Activated CD4-positive, alpha-beta memory T cell treated with anti-CD3 and anti-CD28 coated beads for 36 hours (primary cell): ENCODE data around the gene ARID1B. TPM values are rescaled to one million over a fixed set of nuclear protein-coding genes. Genes with fewer than 3 reads are reported as not detected.

ENCODE experiments used
- CTCF ChIA-PET: fragments of 350-600 bp; sonication (Branson Sonifier 250); formaldehyde crosslinking; loops from one replicate; lab custom pipeline; 2021; ENCODE audit warnings: antibody characterized with exemption, inconsistent platforms; lab: Charles Lee
- POLR2A ChIA-PET: fragments of 350-600 bp; sonication (Branson Sonifier 250); formaldehyde crosslinking; loops from one replicate; lab custom pipeline; 2021; ENCODE audit warnings: antibody characterized with exemption; lab: Charles Lee
- DNase-seq: peaks from one replicate; pipeline ENCODE4 v3.0.0-alpha.2; 2020
- H3K27ac Mint-ChIP-seq: one replicate; pipeline ENCODE4 v1.8.0; 2021; ENCODE audit warnings: mixed read lengths
- H3K27me3 Mint-ChIP-seq: one replicate; pipeline ENCODE4 v1.8.0; 2021; ENCODE audit warnings: mixed read lengths
- H3K36me3 Mint-ChIP-seq: one replicate; pipeline ENCODE4 v1.8.0; 2021; ENCODE audit warnings: mixed read lengths
- H3K4me1 Mint-ChIP-seq: one replicate; pipeline ENCODE4 v1.8.0; 2021; ENCODE audit warnings: low read depth, mixed read lengths
- H3K4me3 Mint-ChIP-seq: one replicate; pipeline ENCODE4 v1.8.0; 2021; ENCODE audit warnings: mild to moderate bottlenecking, mixed read lengths
- H3K9me3 Mint-ChIP-seq: one replicate; pipeline ENCODE4 v1.8.0; 2021; ENCODE audit warnings: mixed read lengths
- intact Hi-C: fragments of 100-400 bp; cut with micrococcal nuclease; formaldehyde crosslinking; loops from one replicate; pipeline ENCODE4 v1.15.1; 2023
- total RNA-seq, 2 experiments: library from RNA; stranded (reverse); gene quantifications; one replicate each; pipeline ENCODE4 v1.2.3, GENCODE V29; 2021

Gene ARID1B
- total RNA-seq, 2 experiments from 2014 or later = 39.0 to 41.5 TPM

DNA sequence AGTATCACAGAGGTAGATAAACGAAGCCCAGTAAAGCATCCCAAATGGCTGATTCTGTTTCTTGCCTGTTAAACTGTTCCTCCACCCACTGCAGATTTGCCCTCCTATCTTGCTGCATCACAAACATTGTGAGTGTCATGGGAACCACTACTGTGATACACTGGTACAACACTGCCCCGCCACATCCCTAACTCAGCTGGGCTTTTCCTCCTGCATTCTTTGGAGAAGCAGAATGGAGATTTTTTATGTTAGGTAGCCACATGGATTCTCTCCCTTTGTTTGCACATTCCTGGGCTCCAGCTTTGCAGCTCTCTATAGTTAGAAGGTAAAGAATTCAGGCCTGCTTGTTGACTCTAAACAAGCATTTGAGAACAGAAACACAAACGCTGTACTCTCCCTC is 312.1 kb downstream of the ARID1B start:
- no peak overlapping the region for H3K27ac Mint-ChIP-seq
- no peaks in the 10 kb centered on the region for H3K9me3 Mint-ChIP-seq
- peaks cover 29% of the 10 kb centered on the region for H3K4me1 Mint-ChIP-seq
- DNase-seq = no peak
- ChIA-PET POLR2A (interaction anchor here (0.8 kb wide), 1 partner anchor 20 kb away, joined by 4 read pairs; no protein-coding TSS in a partner anchor), CTCF (no interaction called here)
- intact Hi-C loops = no loop called here
- H3K27me3 Mint-ChIP-seq = no peaks in the 10 kb centered on the region
- no peak overlapping the region for H3K4me3 Mint-ChIP-seq
- H3K36me3 Mint-ChIP-seq = peaks cover 6% of the 10 kb centered on the region

DNA sequence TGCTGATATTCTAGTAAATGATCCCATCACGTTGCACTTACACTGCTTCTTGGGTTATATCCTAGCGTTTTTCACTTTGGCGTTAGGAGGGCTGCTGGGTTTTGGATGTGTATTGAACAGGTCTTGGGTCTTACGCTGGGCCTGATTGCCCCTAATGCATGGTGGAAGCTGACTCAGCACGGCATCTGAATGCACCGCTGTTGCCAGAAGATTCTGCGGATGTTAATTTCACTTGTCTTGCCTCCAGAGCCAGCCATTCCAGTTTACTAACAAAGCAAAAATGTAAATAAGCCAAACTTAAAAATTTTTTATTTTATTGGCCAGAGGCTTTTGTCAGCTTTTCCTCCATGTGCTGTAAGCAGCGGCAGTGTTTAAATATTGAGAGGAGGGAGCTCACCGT is 312.7 kb downstream of the ARID1B start:
- CTCF ChIA-PET = interaction anchor here (0.8 to 0.9 kb wide), 2 partner anchors 18 to 56 kb away, joined by 3 to 4 read pairs; no protein-coding TSS in a partner anchor
- Mint-ChIP-seq H3K9me3 (no peaks in the 10 kb centered on the region), H3K4me1 (peaks cover 29% of the 10 kb centered on the region), H3K27me3 (no peaks in the 10 kb centered on the region), H3K4me3 (no peak overlapping the region), H3K27ac (no peak overlapping the region), H3K36me3 (peaks cover 6% of the 10 kb centered on the region)
- POLR2A ChIA-PET = interaction anchor here (0.8 kb wide), 1 partner anchor 21 kb away, joined by 4 read pairs; no protein-coding TSS in a partner anchor
- no peak for DNase-seq
- intact Hi-C loops = no loop called here

DNA sequence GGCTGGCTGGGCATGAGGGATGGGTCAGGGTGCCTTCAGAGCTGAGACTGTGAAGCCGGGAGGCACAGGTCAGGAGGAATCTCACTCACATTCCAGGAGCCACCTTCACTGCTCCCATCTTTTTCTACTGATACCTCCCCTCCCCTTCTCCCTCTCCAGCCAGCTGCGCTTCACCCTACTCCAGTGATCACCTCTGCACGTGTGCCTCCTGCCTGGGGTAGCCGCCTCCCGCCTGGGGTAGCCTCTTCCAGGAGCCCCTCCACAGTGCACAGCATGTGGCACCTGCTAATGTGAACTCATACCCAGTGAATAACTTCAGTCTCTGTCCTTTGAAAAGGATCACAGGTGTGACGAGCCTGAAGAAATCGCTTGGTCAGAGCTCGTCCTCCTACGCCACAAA is 313.6 kb downstream of the ARID1B start:
- Mint-ChIP-seq H3K9me3 (no peaks in the 10 kb centered on the region), H3K27me3 (no peaks in the 10 kb centered on the region), H3K27ac (no peak overlapping the region), H3K36me3 (peaks cover 6% of the 10 kb centered on the region), H3K4me3 (no peak overlapping the region), H3K4me1 (peaks cover 29% of the 10 kb centered on the region)
- intact Hi-C loops = no loop called here
- POLR2A ChIA-PET = no interaction called here
- no peak for DNase-seq
- CTCF ChIA-PET = interaction anchor here (0.8 to 0.9 kb wide), 2 partner anchors 17 to 57 kb away, joined by 3 to 4 read pairs; no protein-coding TSS in a partner anchor

DNA sequence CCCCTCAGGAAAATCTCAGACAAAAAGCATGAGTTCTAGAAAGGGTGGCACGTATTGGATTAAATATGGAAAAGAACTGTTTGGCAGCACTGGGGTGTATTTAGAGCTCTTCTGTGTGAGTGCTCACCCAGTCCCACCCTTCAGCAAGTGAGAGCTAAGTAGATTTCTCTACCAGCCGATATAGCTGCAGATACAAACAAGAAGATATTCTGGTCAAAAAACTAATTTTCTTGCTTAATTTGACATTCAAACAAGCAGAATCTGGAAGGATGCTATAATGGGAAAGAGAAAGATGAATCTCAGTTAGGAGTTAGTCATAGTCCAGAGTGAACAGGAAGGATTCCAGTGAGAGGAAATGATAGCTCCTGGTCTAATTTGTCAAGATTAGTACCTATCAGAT is 314.1 kb downstream of the ARID1B start:
- intact Hi-C loops = no loop called here
- Mint-ChIP-seq H3K27ac (no peak overlapping the region), H3K36me3 (peaks cover 6% of the 10 kb centered on the region), H3K4me3 (no peak overlapping the region), H3K27me3 (no peaks in the 10 kb centered on the region), H3K9me3 (no peaks in the 10 kb centered on the region), H3K4me1 (peaks cover 27% of the 10 kb centered on the region)
- ChIA-PET CTCF (interaction anchor here (1.5 kb wide), 1 partner anchor 19 kb away, joined by 4 read pairs; no protein-coding TSS in a partner anchor), POLR2A (no interaction called here)
- DNase-seq = no peak

DNA sequence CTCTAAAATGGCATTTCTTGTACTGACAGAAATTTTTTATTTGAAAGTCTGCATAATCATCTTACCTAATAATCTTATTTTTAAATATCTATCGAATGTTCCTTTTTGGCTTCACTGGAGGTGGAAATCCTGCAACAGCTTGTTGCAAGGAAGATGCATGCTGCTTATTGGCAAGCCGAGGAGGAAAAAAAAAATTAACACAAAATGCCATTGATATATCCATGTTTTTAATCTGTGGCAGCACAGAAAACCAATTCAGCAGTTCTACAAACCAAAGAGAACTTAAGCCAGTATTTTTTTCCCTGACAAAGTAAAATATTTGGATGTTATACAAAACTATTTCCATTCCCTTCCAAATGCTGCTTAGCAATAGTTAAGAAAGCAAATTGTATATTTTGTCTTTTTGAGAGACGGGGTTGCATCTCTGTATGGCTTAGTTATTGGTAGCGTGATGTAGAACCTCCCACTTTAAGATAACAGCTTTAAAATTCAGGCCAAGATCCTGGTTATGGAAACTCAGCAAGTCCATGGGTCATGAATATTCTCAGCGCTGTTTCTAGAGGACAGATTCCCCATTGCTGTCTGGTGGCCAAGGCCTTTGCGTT is 314.8 kb downstream of the ARID1B start:
- no peak for DNase-seq
- no peak overlapping the region for H3K4me3 Mint-ChIP-seq
- H3K9me3 Mint-ChIP-seq = no peaks in the 10 kb centered on the region
- H3K4me1 Mint-ChIP-seq = peaks cover 21% of the 10 kb centered on the region
- intact Hi-C loops = no loop called here
- H3K27ac Mint-ChIP-seq = no peak overlapping the region
- ChIA-PET POLR2A (no interaction called here), CTCF (interaction anchor here (1.5 kb wide), 1 partner anchor 18 kb away, joined by 4 read pairs; no protein-coding TSS in a partner anchor)
- peaks cover 6% of the 10 kb centered on the region for H3K36me3 Mint-ChIP-seq
- no peaks in the 10 kb centered on the region for H3K27me3 Mint-ChIP-seq

DNA sequence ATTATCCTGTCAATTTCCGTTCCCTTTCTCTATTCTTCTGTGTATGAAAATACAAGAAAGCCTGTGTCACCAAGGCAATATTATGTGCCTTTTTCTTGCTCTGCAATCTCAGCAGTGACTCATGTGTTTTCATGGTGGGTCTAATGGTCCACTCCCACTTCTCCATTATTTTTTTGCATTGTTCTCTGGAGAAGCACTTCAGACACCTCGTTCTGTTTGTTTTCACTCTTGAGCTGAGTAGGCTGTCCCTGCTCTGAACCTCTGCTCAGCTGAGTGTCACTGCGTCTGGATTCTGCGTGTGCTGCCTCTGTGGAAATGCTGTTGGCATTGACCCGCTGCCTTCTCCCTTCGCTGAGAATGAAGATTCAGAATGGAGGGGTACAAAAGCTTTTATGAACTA is 315.6 kb downstream of the ARID1B start:
- Mint-ChIP-seq H3K27me3 (no peaks in the 10 kb centered on the region), H3K36me3 (peaks cover 4% of the 10 kb centered on the region), H3K4me3 (no peak overlapping the region), H3K9me3 (no peaks in the 10 kb centered on the region), H3K4me1 (peaks cover 24% of the 10 kb centered on the region), H3K27ac (no peak overlapping the region)
- POLR2A ChIA-PET = no interaction called here
- intact Hi-C loops = no loop called here
- no peak for DNase-seq
- CTCF ChIA-PET = interaction anchor here (0.7 to 1.5 kb wide), 2 partner anchors 18 to 91 kb away, joined by 3 to 4 read pairs; no protein-coding TSS in a partner anchor

DNA sequence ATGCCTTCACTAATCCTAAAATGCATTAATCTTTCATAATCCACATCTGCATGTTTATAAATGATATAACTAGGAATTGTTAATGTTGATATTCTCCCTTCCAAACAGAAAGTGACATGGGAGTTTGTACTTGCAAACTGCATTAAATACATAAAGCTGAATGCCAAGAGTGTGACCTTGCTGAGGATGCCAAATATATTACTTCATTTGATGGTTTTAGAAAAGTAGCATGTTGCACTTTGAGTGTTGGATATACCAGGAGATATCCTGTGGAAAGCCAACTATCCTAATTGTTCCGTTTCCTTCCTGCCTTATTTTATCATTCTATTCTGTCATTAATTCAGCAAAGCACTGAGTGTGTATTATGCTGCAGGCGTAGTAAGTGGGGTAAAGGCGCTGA is 316.4 kb downstream of the ARID1B start:
- DNase-seq = no peak
- Mint-ChIP-seq H3K27ac (no peak overlapping the region), H3K9me3 (no peaks in the 10 kb centered on the region), H3K27me3 (no peaks in the 10 kb centered on the region), H3K4me3 (no peak overlapping the region), H3K4me1 (peaks cover 27% of the 10 kb centered on the region), H3K36me3 (no peaks in the 10 kb centered on the region)
- intact Hi-C loops = no loop called here
- ChIA-PET POLR2A (no interaction called here), CTCF (interaction anchor here (0.7 kb wide), 1 partner anchor 91 kb away, joined by 3 read pairs; no protein-coding TSS in a partner anchor)

DNA sequence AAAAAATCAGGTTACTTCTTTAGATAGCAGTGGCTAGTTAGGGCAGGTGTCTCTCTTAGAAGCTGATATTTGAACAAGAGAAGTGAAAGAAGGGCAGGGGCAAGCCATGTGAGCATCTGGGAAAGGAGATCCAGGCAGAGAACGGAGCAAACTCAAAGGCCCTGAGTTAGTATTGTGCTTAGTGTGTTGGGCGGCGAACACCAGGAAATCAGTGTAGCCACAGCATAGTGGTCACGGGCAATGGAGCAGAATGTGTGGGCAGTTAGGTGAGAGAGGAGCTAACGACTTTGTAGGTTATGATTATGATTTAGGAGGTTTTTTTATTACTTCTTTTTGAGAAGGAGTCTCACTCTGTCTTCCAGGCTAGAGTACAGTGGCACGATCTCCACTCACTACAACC is 316.9 kb downstream of the ARID1B start:
- no peak for DNase-seq
- ChIA-PET CTCF (no interaction called here), POLR2A (no interaction called here)
- Mint-ChIP-seq H3K27me3 (no peaks in the 10 kb centered on the region), H3K9me3 (no peaks in the 10 kb centered on the region), H3K27ac (no peak overlapping the region), H3K36me3 (no peaks in the 10 kb centered on the region), H3K4me1 (peaks cover 28% of the 10 kb centered on the region), H3K4me3 (no peak overlapping the region)
- intact Hi-C loops = no loop called here

DNA sequence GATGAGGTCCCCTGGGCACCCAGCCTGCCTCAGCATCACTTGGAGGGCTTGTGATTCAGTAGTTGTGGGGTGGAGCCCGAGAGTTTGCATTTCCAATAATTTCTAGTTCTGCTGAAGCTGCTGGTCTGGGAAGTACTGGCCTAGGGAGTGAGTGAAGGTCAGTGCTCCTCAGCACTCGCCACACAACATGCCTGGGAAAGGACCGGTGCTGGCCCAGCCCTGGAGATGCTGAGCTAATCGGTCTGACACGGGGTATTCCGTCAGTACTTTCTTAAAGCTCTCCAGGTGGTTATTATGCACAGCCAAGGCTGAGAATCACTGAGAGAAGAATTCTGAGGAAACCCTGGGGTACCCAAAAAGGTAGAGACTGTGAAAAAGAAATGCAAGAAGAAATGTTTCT is 317.9 kb downstream of the ARID1B start:
- H3K4me1 Mint-ChIP-seq = peaks cover 38% of the 10 kb centered on the region
- H3K27ac Mint-ChIP-seq = no peak overlapping the region
- H3K9me3 Mint-ChIP-seq = no peaks in the 10 kb centered on the region
- H3K4me3 Mint-ChIP-seq = no peak overlapping the region
- DNase-seq = no peak
- ChIA-PET POLR2A (no interaction called here), CTCF (no interaction called here)
- intact Hi-C loops = no loop called here
- H3K27me3 Mint-ChIP-seq = no peaks in the 10 kb centered on the region
- H3K36me3 Mint-ChIP-seq = no peaks in the 10 kb centered on the region

DNA sequence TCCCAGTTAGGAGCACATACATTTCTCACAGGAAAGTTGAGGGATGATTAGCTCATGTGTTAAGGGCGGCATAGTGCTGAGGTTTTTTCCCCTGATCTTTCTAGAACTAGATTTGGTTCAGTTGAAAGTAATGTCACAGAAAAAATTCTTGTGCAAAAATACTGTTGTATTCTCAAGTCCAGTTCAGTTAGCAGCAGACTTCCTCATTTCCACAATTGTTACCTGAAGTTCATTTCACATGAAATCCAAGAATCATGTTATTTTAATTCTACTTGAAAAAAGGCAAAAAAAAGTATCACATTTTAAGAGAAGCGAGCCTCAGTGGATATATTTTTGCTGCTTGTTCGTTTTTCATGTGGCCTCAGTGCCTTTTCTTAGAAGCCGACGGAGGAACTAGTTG is 318.4 kb downstream of the ARID1B start:
- DNase-seq = no peak
- H3K36me3 Mint-ChIP-seq = no peaks in the 10 kb centered on the region
- H3K4me1 Mint-ChIP-seq = peaks cover 43% of the 10 kb centered on the region
- intact Hi-C loops = no loop called here
- H3K9me3 Mint-ChIP-seq = no peaks in the 10 kb centered on the region
- ChIA-PET CTCF (interaction anchor here (1.9 kb wide), 1 partner anchor 9 kb away, joined by 5 read pairs; no protein-coding TSS in a partner anchor), POLR2A (no interaction called here)
- H3K27me3 Mint-ChIP-seq = no peaks in the 10 kb centered on the region
- H3K4me3 Mint-ChIP-seq = no peak overlapping the region
- no peak overlapping the region for H3K27ac Mint-ChIP-seq

DNA sequence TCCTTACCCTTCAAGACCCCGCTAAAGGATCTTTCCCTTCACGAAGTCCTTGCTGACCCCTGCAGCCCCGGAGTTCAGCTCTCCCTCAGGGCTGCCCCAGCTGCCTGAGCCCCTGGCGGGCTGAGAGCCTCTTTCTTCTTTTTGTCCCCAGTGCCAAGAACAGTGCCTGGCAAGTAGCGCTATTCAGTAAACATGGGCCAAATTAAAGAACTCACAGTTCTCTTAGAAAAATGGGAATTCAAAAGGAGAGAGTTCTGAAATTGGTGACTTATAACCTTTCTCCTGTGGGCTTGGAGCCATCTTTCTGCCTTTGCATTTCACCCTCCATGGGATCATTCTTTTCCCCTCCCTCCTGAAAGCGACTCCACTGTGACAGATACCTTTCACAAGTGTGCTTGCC is 318.9 kb downstream of the ARID1B start:
- no peak overlapping the region for H3K27ac Mint-ChIP-seq
- peaks cover 48% of the 10 kb centered on the region for H3K4me1 Mint-ChIP-seq
- POLR2A ChIA-PET = no interaction called here

DNA sequence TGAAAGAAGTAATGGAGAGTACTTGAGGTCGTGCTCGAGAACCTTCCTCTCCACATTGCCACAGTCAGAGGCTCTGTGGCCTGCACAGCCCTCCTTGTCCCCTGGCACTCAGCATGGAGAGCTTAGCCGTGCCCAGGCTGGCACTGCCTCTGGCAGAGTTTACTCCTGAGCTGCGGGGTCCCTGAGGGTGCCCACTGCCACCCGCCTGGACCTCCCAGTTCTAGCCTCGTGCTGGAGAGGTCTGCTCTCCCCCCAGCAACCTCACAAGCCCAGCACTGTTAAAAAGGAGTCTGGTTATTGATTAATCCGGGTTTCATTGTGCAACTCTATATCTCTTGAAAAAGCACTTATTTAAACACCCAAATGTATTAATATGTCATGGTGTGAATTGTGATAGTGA is 319.3 kb downstream of the ARID1B start:
- Mint-ChIP-seq H3K27me3 (no peaks in the 10 kb centered on the region), H3K4me3 (no peak overlapping the region), H3K27ac (no peak overlapping the region), H3K36me3 (peaks cover 2% of the 10 kb centered on the region), H3K4me1 (peaks cover 53% of the 10 kb centered on the region), H3K9me3 (no peaks in the 10 kb centered on the region)
- POLR2A ChIA-PET = no interaction called here
- intact Hi-C loops = no loop called here
- CTCF ChIA-PET = interaction anchor here (1.9 kb wide), 1 partner anchor 10 kb away, joined by 5 read pairs; no protein-coding TSS in a partner anchor
- no peak for DNase-seq

More for the DNA sequence above, 318.9 kb downstream of the ARID1B start:
- Mint-ChIP-seq H3K27me3 (no peaks in the 10 kb centered on the region), H3K4me3 (no peak overlapping the region), H3K36me3 (peaks cover under 1% of the 10 kb centered on the region), H3K9me3 (no peaks in the 10 kb centered on the region)
- CTCF ChIA-PET = interaction anchor here (1.9 kb wide), 1 partner anchor 10 kb away, joined by 5 read pairs; no protein-coding TSS in a partner anchor
- intact Hi-C loops = no loop called here
- DNase-seq = no peak
